HepG2 (cell line): ENCODE data around the gene TFAP2A.

Experiments
- CBX5 ChIP-seq: sonication (generic); formaldehyde crosslinking; IDR thresholded peaks from 2 replicates; pipeline ENCODE4 v1.4.0; 2020; ENCODE audit warnings: missing genetic modification reagents, borderline replicate concordance
- EP300 ChIP-seq, 3 experiments: sonication (generic) in 1 of 3; formaldehyde crosslinking in 1 of 3; IDR thresholded peaks; 2 replicates each; pipeline versions ENCODE4 v1.5.1 to v1.6.1; 2011 to 2020; ENCODE audit warnings: low read depth in 2 of 3, low read length in 2 of 3, borderline replicate concordance in 1 of 3, improper control_type of control experiment in 1 of 3, mild to moderate bottlenecking in 1 of 3, missing genetic modification reagents in 1 of 3, moderate library complexity in 1 of 3
- EZH2 ChIP-seq: conservative IDR thresholded peaks from 2 replicates; pipeline ENCODE4 v1.6.1; 2012; ENCODE audit warnings: mild to moderate bottlenecking, low read depth, low read length, moderate library complexity
- ZBTB1 ChIP-seq: sonication (generic); formaldehyde crosslinking; IDR thresholded peaks from 2 replicates; pipeline ENCODE4 v1.4.0; 2020; ENCODE audit warnings: missing genetic modification reagents, borderline replicate concordance
- ZNF232 ChIP-seq: sonication (generic); formaldehyde crosslinking; IDR thresholded peaks from 2 replicates; pipeline ENCODE4 v1.4.0; 2020; ENCODE audit warnings: missing genetic modification reagents, borderline replicate concordance
- ZNF777 ChIP-seq: sonication (generic); formaldehyde crosslinking; IDR thresholded peaks from 2 replicates; pipeline ENCODE4 v1.4.0; 2020; ENCODE audit warnings: missing genetic modification reagents
- TF ChIP-seq, protein P1 (sequence below): sonication (generic); formaldehyde crosslinking; IDR thresholded peaks from 2 replicates; pipeline ENCODE4 v1.5.0; 2020; ENCODE audit warnings: mild to moderate bottlenecking, missing genetic modification reagents, moderate library complexity

DNA sequence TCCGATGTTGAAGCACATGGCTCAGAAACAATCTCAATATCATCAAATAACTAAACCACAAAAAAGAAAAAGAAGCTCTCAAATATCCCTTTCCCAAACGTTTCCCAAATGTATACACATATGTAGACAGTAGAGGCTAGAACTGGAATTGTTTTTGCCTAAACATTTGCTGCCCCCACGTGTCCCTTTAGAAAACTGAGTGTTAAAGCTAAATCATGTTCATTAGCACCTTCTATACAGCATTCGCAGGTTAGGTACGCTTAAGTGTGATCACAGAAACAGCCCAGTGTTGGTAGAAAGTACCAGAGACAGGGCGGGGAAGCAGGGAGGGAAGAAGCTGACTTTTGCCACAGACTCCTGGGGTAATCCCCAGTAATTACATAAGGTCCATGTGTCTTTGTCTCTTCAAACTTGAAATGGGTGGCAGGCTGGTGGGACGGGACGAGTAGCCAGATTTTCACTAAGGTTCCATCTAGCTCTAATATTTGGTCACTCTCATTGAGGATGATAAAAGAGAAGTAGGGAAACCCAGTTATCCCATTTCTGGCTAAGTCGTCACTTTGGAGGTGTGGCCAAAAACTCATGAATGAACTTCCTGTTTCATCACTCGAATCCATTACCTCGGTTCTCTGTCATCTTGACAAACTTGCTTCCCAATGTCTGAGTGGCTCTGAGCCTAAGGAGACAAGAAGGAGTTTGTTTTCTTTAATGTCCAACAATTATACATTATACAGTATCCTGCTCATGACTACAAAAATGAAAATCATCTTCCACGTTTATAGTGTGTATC is 15.0 kb upstream of the TFAP2A start:
- no peak for TF ChIP-seq EZH2
- TF ChIP-seq, protein P1, sequence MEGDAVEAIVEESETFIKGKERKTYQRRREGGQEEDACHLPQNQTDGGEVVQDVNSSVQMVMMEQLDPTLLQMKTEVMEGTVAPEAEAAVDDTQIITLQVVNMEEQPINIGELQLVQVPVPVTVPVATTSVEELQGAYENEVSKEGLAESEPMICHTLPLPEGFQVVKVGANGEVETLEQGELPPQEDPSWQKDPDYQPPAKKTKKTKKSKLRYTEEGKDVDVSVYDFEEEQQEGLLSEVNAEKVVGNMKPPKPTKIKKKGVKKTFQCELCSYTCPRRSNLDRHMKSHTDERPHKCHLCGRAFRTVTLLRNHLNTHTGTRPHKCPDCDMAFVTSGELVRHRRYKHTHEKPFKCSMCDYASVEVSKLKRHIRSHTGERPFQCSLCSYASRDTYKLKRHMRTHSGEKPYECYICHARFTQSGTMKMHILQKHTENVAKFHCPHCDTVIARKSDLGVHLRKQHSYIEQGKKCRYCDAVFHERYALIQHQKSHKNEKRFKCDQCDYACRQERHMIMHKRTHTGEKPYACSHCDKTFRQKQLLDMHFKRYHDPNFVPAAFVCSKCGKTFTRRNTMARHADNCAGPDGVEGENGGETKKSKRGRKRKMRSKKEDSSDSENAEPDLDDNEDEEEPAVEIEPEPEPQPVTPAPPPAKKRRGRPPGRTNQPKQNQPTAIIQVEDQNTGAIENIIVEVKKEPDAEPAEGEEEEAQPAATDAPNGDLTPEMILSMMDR (CRISPR knock-in tag) = peak; percentile 79
- no peak for TF ChIP-seq ZBTB1 (CRISPR knock-in tag)
- TF ChIP-seq ZNF232 = no peak
- TF ChIP-seq CBX5 = no peak
- TF ChIP-seq ZNF777 = no peak
- TF ChIP-seq EP300 (IDR thresholded peaks at IDR 0.05; ENCODE audit: low read depth in 2 of 2, low read length in 2 of 2) = no peak
- TF ChIP-seq EP300 (CRISPR knock-in tag; IDR thresholded peaks at IDR 0.05; ENCODE audit: borderline replicate concordance) = no peak
